ENCODE results near the gene CLDN6. TPM values are rescaled to one million over a fixed set of nuclear protein-coding genes. Genes with fewer than 3 reads are reported as not detected.
A peak's percentile ranks its signal among the peaks of the same experiment; 100 is the strongest.

CLDN6 gene
- total RNA-seq, 3 donors from 2014 or later (not counting 1 experiment from before 2014, with no cell fraction given): not detected

- no peaks in the 10 kb centered on the region for H3K9me3 ChIP-seq (ENCODE audit: control insufficient read depth, insufficient read depth, low read length)
- H3K4me1 ChIP-seq (ENCODE audit: control insufficient read depth, insufficient read depth, low read length): peaks cover 72% of the 10 kb centered on the region
- H3K27ac Mint-ChIP-seq: peak overlapping the region in 1 of 2 donors; percentile 35
- DNase-seq (no peak), ATAC-seq (no peak)
- peaks cover 48% of the 10 kb centered on the region for H3K27me3 ChIP-seq (ENCODE audit: control insufficient read depth, insufficient read depth, low read length)
- intact Hi-C loops (cut with micrococcal nuclease): no loop called here
- peaks cover 10 to 13% of the 10 kb centered on the region in 2 donors for H3K27me3 Mint-ChIP-seq (ENCODE audit: low read depth in 2 of 2)
- H3K4me1 Mint-ChIP-seq: peaks cover 10 to 36% of the 10 kb centered on the region in 2 donors
- no peaks in the 10 kb centered on the region for H3K9me3 Mint-ChIP-seq
- WGBS (ENCODE audit: insufficient coverage): 63% methylated on average over 33 of the region's 33 CpGs
- H3K4me3 ChIP-seq (ENCODE audit: low read length): no peak overlapping the region
- no peaks in the 10 kb centered on the region for H3K36me3 ChIP-seq (ENCODE audit: control insufficient read depth, insufficient read depth, low read length)
- H3K27ac ChIP-seq (ENCODE audit: low read length): no peak overlapping the region
- no peak for TF ChIP-seq CTCF (IDR thresholded peaks at IDR 0.05)
- no peaks in the 10 kb centered on the region for H3K36me3 Mint-ChIP-seq
- peak overlapping the region; percentile 73 for H3K4me3 Mint-ChIP-seq
Observed at GRCh38 chr16:2967721-2968161, 50.2 kb downstream of the CLDN6 start.

- Histone ChIP-seq H3K27me3 (ENCODE audit: control insufficient read depth, insufficient read depth, low read length) (peaks cover 53% of the 10 kb centered on the region), H3K4me3 (ENCODE audit: low read length) (no peak overlapping the region), H3K9me3 (ENCODE audit: control insufficient read depth, insufficient read depth, low read length) (no peaks in the 10 kb centered on the region), H3K36me3 (ENCODE audit: control insufficient read depth, insufficient read depth, low read length) (no peaks in the 10 kb centered on the region), H3K4me1 (ENCODE audit: control insufficient read depth, insufficient read depth, low read length) (peaks cover 72% of the 10 kb centered on the region), H3K27ac (ENCODE audit: low read length) (no peak overlapping the region)
- intact Hi-C loops (cut with micrococcal nuclease): no loop called here
- H3K27me3 Mint-ChIP-seq (ENCODE audit: low read depth in 2 of 2): peaks cover 10 to 13% of the 10 kb centered on the region in 2 donors
- no peak overlapping the region for H3K4me3 Mint-ChIP-seq
- no peaks in the 10 kb centered on the region for H3K36me3 Mint-ChIP-seq
- 13% methylated on average over 51 of the region's 51 CpGs for WGBS (ENCODE audit: insufficient coverage)
- no peaks in the 10 kb centered on the region for H3K9me3 Mint-ChIP-seq
- ATAC-seq (no peak), DNase-seq (no peak)
- no peak overlapping the region for H3K27ac Mint-ChIP-seq
- no peak for TF ChIP-seq CTCF (IDR thresholded peaks at IDR 0.05)
- peaks cover 10 to 36% of the 10 kb centered on the region in 2 donors for H3K4me1 Mint-ChIP-seq
Observed at GRCh38 chr16:2967211-2967631, 50.8 kb downstream of the CLDN6 start.

- Histone ChIP-seq H3K4me3 (ENCODE audit: low read length) (no peak overlapping the region), H3K27ac (ENCODE audit: low read length) (no peak overlapping the region), H3K9me3 (ENCODE audit: control insufficient read depth, insufficient read depth, low read length) (no peaks in the 10 kb centered on the region), H3K36me3 (ENCODE audit: control insufficient read depth, insufficient read depth, low read length) (no peaks in the 10 kb centered on the region), H3K27me3 (ENCODE audit: control insufficient read depth, insufficient read depth, low read length) (peaks cover 57% of the 10 kb centered on the region), H3K4me1 (ENCODE audit: control insufficient read depth, insufficient read depth, low read length) (peaks cover 72% of the 10 kb centered on the region)
- peak in 1 of 2 donors; percentile 50 for DNase-seq
- H3K4me1 Mint-ChIP-seq: peaks cover 10 to 37% of the 10 kb centered on the region in 2 donors
- H3K36me3 Mint-ChIP-seq: no peaks in the 10 kb centered on the region
- H3K27ac Mint-ChIP-seq: no peak overlapping the region
- ATAC-seq: no peak
- intact Hi-C loops (cut with micrococcal nuclease): no loop called here
- H3K9me3 Mint-ChIP-seq: no peaks in the 10 kb centered on the region
- TF ChIP-seq CTCF (IDR thresholded peaks at IDR 0.05): no peak
- peaks cover 10 to 14% of the 10 kb centered on the region in 2 donors for H3K27me3 Mint-ChIP-seq (ENCODE audit: low read depth in 2 of 2)
- H3K4me3 Mint-ChIP-seq: no peak overlapping the region
- 6% methylated on average over 46 of the region's 46 CpGs for WGBS (ENCODE audit: insufficient coverage)
Observed at GRCh38 chr16:2966808-2967191, 51.2 kb downstream of the CLDN6 start.
